NB4 (cell line): ENCODE data around the gene TSPAN16.

Experiments used
- DNase-seq: peaks from one replicate; pipeline ENCODE4 v3.0.0; 2010; ENCODE audit warnings: low read depth
- H3K4me3 ChIP-seq: one replicate; pipeline ENCODE4 v1.5.1; 2011; ENCODE audit warnings: mild to moderate bottlenecking, low read depth, low read length, moderate library complexity
- CTCF ChIP-seq: IDR thresholded peaks from one replicate; pipeline ENCODE4 v1.5.1; 2012; ENCODE audit warnings: low read depth, low read length
- MYC ChIP-seq: IDR thresholded peaks from 2 replicates; pipeline ENCODE4 v1.6.1; 2011; ENCODE audit warnings: low read depth, low read length
- POLR2A ChIP-seq: IDR thresholded peaks from 2 replicates; pipeline ENCODE4 v1.6.1; 2011; ENCODE audit warnings: mild to moderate bottlenecking; ENCODE audit not compliant: insufficient read length; ENCODE audit errors: extremely low read depth
- TF ChIP-seq, protein P1 (sequence below): IDR thresholded peaks from 2 replicates; pipeline ENCODE4 v1.6.1; 2011; ENCODE audit warnings: low read depth, low read length

TSPAN16 gene

DNA sequence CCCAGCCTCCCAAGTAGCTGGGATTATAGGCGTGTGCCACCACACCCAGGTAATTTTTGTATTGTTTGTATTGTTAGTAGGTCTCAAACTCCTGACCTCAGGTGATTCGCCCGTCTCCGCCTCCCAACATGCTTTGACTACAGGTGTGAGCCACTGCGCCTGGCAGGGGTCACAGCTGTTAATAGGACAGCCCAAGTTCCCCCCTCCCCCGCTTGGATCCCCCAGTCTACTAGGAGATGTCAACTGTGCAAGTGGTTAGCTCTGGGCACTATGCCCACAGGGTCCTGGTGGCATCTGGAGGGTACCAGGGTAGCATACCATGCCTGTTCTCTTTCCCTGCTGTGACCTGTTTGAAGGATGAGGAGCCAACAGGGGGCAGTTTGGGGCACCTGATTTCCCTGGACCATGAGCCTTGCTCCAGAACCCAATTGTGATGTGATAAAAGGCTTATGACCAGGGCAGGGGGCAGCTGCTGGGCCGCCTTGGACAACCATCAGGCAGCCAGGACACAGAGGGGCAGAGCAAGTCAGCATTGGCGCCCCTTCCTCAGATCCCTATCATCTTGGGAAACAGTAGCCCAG lies at the start of gene TSPAN16:
TSS of gene TSPAN16 (plus strand) at position 496 of the 581 bp plus-strand sequence. CDS start 138 bp downstream, outside the sequence.
- no peak for TF ChIP-seq MYC
- TF ChIP-seq CTCF: peak; percentile 10
- H3K4me3 ChIP-seq: no peak within 1 kb of the TSS
- peak; percentile 35 for DNase-seq

- no peak for DNase-seq
- no peak overlapping the region for H3K4me3 ChIP-seq
- TF ChIP-seq POLR2A: no peak
Measured at GRCh38 chr19:11246941-11247340, 49.0 kb upstream of the TSPAN16 start.

GRCh38 chr19:11247391-11247790 lies 48.6 kb upstream of the TSPAN16 start:
- H3K4me3 ChIP-seq: no peak overlapping the region
- DNase-seq: no peak
- TF ChIP-seq, protein P1, sequence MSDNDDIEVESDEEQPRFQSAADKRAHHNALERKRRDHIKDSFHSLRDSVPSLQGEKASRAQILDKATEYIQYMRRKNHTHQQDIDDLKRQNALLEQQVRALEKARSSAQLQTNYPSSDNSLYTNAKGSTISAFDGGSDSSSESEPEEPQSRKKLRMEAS: no peak
- no peak for TF ChIP-seq MYC

- H3K4me3 ChIP-seq: no peak overlapping the region
- TF ChIP-seq, protein P1: no peak
- TF ChIP-seq MYC (no peak), POLR2A (no peak), CTCF (no peak)
- no peak for DNase-seq
Measured at GRCh38 chr19:11247934-11248333, 48.0 kb upstream of the TSPAN16 start.

DNA sequence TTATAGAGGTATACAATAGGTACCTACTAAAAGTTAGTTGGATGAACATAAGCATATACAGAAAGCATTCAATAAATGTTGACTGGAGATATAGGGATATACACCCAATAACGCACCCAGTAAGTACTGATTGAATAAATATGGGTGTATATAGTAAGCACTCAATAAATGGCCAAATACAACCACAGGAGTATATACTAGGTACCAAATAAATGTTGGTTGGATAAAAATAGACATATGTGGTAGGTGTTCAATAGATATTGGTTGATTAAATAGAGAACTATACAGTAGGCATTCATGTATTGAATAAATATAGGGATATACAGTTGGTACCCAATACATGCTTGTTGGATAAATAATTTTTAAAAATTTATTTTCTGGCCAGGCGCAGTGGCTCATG lies 47.1 kb upstream of the TSPAN16 start:
- H3K4me3 ChIP-seq: no peak overlapping the region
- TF ChIP-seq MYC: no peak
- no peak for TF ChIP-seq POLR2A
- TF ChIP-seq, protein P1: no peak
- TF ChIP-seq CTCF: no peak
- DNase-seq: no peak

GRCh38 chr19:11251217-11251616 lies 44.7 kb upstream of the TSPAN16 start:
- no peak overlapping the region for H3K4me3 ChIP-seq
- TF ChIP-seq POLR2A: no peak
- TF ChIP-seq, protein P1: no peak
- no peak for TF ChIP-seq MYC
- TF ChIP-seq CTCF: no peak
- DNase-seq: peak; percentile 24

DNA sequence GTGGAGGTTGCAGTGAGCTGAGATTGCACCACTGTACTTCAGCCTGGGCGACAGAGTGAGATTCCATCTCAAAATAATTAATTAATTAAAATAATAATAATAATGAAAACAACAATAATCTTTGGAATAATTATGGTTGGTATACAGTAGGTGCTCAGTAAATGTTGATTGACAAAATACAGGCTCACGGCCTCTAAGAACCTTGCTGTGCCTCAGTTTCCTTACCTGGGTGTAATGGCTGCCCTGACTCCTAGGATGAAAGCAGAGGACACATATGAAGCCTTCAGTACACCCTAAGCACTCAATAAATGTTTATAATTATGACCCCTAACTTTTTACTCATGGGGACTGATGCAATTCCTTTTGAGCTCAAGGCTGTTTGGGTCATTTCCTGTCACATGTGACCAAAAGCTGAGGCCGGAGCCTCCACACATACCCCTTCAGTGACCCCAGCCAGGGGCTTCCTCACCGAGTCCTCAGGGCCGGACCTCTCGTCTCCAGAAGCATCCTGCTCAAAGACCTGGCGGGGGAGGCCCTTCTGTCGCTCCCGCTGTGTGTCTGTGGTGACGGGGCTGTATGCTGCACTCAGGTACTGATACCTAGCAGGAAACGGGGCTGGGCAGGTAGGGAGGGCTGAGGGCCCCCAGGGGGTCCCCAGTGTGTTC lies 44.2 kb upstream of the TSPAN16 start:
- peak; percentile 25 for DNase-seq
- H3K4me3 ChIP-seq: no peak overlapping the region
- no peak for TF ChIP-seq CTCF
- no peak for TF ChIP-seq MYC
